ENCODE data around the gene SNRNP70. TPM values are rescaled to one million over a fixed set of nuclear protein-coding genes. Genes with fewer than 3 reads are reported as not detected.

The SNRNP70 gene
- total and polyA plus RNA-seq, 2 donors (not counting 3 experiments of a cell fraction or from before 2014, with no cell fraction given): 215 to 300 TPM

- BruUV-seq (replicated peaks): no TSS peak
- Histone ChIP-seq H3K4me2 (ENCODE audit: insufficient read depth, low read length) (no peak overlapping the region), H3K9me1 (replicated peaks; ENCODE audit: control insufficient read depth, extremely low read depth, insufficient read depth, low read length) (no peaks in the 10 kb centered on the region), H3K4me1 (ENCODE audit: control insufficient read depth, extremely low read depth, insufficient read depth, low read length) (peaks cover 28% of the 10 kb centered on the region), H3K27ac (ENCODE audit: insufficient read depth, low read depth, low read length) (no peak overlapping the region), H3K9ac (replicated peaks; ENCODE audit: extremely low read depth, insufficient read depth, low read length) (no peak overlapping the region), H2AFZ (ENCODE audit: low read depth, low read length) (peak overlapping the region; percentile 20), H3K36me3 (ENCODE audit: control insufficient read depth in 2 of 2, extremely low read depth in 1 of 2, insufficient read depth in 2 of 2, low read length in 2 of 2) (no peaks in the 10 kb centered on the region), H4K20me1 (replicated peaks; ENCODE audit: control insufficient read depth, extremely low read depth, insufficient read depth, low read length) (no peaks in the 10 kb centered on the region), H3K4me3 (replicated peaks in 1 of 3; ENCODE audit: insufficient read depth in 1 of 3, low read depth in 1 of 3, low read length in 3 of 3) (no peak overlapping the region), H3K9me3 (replicated peaks; ENCODE audit: control insufficient read depth, insufficient read depth, low read length) (no peaks in the 10 kb centered on the region), H3K79me2 (ENCODE audit: control insufficient read depth, insufficient read depth, low read length) (no peaks in the 10 kb centered on the region), H3K27me3 (ENCODE audit: control insufficient read depth in 2 of 2, insufficient read depth in 2 of 2, low read length in 2 of 2) (peaks cover 2 to 5% of the 10 kb centered on the region in 2 experiments)
- ChIA-PET POLR2A (interaction anchor here (1.1 kb wide), 1 partner anchor 50 kb away, joined by 3 read pairs; no protein-coding TSS in a partner anchor), CTCF (interaction anchor here (1.0 to 5.1 kb wide), 9 partner anchors 9 to 148 kb away, joined by 3 to 56 read pairs (median 5); partner anchors contain the start of gene LIN7B)
- TF ChIP-seq FOS (IDR thresholded peaks at IDR 0.05; ENCODE audit: borderline replicate concordance, insufficient read depth, low read length) (no peak), CTCF (IDR thresholded peaks at IDR 0.05; ENCODE audit: extremely low read depth in 1 of 2, insufficient read depth in 1 of 2, low read depth in 1 of 2, low read length in 2 of 2) (no peak), POLR2AphosphoS5 (IDR thresholded peaks at IDR 0.05; ENCODE audit: insufficient read depth, low read depth, low read length) (no peak), GATA2 (IDR thresholded peaks at IDR 0.05; ENCODE audit: insufficient read depth, insufficient read length, low read depth, low read length) (no peak), JUN (IDR thresholded peaks at IDR 0.05; ENCODE audit: borderline replicate concordance, insufficient read depth, insufficient read length, low read depth) (no peak), MAX (IDR thresholded peaks at IDR 0.05; ENCODE audit: insufficient read depth, insufficient read length) (no peak), EZH2 (IDR thresholded peaks at IDR 0.05; ENCODE audit: borderline replicate concordance, low read depth, low read length, severe bottlenecking) (no peak), MYC (IDR thresholded peaks at IDR 0.05; ENCODE audit: low read depth, low read length) (no peak)
- dilution Hi-C loops (cut with MboI; ENCODE audit: extremely low pct_ligation_motif_present, low sequenced_read_pairs): no loop called here
- FAIRE-seq (peak; percentile 76), DNase-seq (ENCODE audit: low read depth, low spot score) (peak; percentile 50)
- intact Hi-C loops (cut with micrococcal nuclease): no loop called here
Observed at GRCh38 chr19:49148044-49148682, 62.9 kb downstream of the SNRNP70 start.
